ENCODE measurements around the gene SEPTIN10.
"Not testable (repeated sequence)": the region's sequence is repeated elsewhere in the genome, so short reads cannot be mapped to it uniquely, and the experiment has no call there.

Gene SEPTIN10

DNA sequence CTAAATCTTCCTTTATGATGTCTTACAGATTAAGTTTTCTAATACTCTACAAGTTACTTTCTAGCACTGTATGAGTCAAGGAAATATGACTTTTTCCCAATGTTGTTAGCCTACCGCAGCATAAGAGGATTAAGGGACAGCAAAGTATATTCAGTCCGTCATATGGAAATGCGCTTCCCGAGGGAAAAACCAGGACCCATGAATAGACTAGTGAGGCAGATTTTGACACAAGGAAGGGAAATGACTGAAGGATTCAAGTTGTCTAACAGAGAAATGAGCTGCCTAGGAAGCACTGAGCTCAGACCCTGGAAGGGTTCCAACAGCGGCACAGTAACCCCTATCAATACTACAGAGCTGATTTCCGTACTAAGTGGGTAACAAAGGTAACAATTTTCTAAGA lies 12.0 kb downstream of the SEPTIN10 start:
- no peak for DNase-seq (ENCODE audit: low read depth)

DNA sequence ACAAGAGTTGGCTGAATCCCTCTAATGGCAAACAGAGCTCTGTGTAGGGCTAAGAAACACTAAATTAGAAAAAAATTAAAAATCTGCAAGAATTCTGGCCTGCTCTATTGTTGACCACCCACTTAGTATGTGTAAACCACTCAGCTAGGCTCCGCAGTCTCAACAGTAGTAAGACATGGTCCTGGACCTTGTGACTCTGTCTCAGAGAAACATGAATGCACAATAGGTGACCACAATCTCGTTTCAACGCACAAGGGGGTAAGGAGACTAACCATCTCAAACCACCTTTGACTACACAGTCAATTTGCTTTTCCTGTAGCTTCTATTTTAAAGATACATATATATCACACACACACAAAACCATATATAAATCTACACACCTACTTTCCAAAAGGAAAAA lies 16.5 kb downstream of the SEPTIN10 start:
- DNase-seq (ENCODE audit: low read depth) = no peak

- DNase-seq (ENCODE audit: low read depth) = no peak
Observed at GRCh38 chr2:109595644-109596043, 18.1 kb downstream of the SEPTIN10 start.

GRCh38 chr2:109594246-109594885 lies 19.4 kb downstream of the SEPTIN10 start:
- DNase-seq (ENCODE audit: low read depth) = no peak

DNA sequence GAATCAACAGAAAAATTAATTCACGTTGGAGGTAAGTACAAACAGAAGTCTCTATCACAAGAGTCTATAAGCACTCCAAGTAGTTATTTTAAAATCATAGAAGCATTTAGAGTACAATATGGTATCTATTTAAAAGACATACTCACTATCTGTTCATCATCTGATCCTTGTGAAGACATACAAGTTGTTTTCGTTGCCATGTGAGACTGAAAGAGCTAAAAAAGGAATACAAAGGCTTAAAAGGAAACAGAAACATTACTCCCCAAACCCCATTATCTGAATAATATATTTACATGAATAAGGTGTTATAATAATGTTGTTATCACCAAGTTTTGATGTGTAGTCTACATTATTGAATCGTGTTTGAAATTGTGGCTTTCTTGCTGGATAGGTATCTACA lies 20.9 kb downstream of the SEPTIN10 start:
- no peak for DNase-seq (ENCODE audit: low read depth)

GRCh38 chr2:109591206-109591605 lies 22.6 kb downstream of the SEPTIN10 start:
- no peak for DNase-seq (ENCODE audit: low read depth)

GRCh38 chr2:109586687-109587086 lies 27.1 kb downstream of the SEPTIN10 start:
- no peak for DNase-seq (ENCODE audit: low read depth)

GRCh38 chr2:109582928-109583895 lies 30.6 kb downstream of the SEPTIN10 start:
- no peak for DNase-seq (ENCODE audit: low read depth)

DNA sequence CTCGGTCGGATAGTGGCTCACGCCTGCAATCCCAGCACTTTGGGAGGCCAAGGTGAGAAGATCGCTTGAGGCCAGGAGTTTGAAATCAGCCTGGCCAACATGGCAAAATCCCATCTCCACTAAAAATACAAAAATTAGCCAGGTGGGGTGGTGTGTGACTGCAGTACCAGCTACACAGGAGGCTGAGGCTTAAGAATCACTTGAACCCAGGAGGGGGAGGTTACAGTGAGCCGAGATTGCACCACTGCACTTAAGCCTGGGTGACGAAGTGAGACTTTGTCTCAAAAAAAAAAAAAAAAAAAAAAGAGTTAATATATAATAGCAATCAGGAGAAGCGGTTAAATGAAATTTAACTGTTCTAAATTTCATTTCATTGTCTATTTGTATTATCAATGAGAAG lies 36.1 kb downstream of the SEPTIN10 start:
- DNase-seq (ENCODE audit: low read depth) = not testable (repeated sequence)

DNA sequence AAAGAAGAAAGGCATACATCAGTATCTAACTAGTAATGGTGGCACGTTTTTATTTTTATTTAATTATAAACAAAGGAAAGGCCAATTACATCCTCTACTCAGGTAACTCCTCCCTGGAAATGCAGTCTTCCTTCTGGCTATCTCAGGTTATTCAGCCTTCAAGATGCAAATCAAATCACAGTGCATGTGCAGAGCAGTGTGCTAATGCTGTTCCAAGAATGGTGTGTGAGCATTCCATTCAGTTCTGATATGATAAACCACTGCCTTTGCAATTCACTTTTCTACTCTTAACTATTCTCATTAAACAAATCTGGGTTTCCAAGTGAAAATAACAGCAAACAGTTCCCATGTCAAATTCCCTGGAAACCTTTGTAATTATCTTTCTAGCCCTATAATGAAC lies 38.4 kb downstream of the SEPTIN10 start:
- no peak for DNase-seq (ENCODE audit: low read depth)

DNA sequence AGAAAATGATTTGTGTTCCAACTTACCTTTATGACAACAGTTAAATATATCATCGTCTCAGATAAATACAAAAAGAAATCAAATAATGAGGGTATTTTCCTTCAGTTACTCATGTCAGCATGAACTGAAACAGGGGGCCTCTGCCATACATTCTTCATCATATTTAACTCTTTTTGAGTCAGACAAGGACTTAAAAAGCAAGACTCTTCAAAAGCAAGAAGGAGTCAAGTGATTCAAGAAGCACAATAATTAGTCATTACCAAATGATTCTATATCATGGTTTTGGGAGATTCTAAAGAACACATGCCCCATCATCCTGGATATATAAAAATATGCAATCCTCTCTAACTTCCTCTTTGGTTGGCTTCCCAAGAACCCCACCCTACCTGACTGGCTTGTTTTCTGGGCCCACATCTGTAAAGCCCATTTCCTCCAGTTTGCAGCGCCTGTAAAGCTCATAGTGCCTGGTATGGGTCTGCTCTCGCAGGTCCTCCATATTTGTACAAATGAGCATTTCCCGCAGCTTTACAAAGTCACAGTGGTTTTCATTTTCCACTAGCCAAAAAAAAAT lies 49.7 kb downstream of the SEPTIN10 start:
- DNase-seq (ENCODE audit: low read depth) = no peak

DNA sequence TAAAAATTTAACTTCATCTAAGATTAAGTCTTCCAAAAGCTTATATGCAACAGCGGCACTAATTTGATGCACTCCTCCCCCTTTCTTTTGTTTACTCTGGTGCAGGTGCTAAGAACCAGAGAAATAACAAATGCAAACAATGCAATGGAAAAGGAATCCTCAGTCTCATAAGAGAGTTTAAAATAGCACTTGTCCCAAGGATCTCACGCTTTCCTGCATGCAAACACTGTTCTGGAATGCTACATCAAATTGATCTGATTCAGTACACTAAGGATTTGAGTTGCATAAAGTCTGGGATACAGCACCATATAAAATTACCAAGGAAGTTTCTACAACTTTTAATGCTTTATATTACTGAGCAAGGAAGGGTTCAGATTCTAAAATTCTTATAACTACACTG lies 50.5 kb downstream of the SEPTIN10 start:
- DNase-seq (ENCODE audit: low read depth) = no peak

DNA sequence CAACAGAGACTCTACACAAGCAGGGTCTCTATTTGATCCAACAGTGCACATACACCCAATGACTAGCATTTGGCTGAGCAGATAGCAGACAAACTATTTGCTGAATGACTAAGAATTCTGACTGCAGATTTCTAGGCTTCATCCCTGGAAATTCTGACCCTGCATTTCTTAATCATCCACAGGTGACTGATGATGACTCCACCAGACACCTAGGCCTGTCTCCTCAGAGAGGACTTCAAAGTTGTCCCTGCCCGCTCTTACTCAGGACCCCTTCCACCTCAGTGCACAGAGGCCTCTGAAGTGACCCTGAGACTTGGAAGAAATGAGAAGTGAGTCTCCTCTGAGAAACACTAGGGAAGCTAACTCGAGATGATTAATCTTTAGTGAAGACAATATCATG lies 51.3 kb downstream of the SEPTIN10 start:
- no peak for DNase-seq (ENCODE audit: low read depth)

GRCh38 chr2:109560265-109560664 lies 53.5 kb downstream of the SEPTIN10 start:
- no peak for DNase-seq (ENCODE audit: low read depth)

DNA sequence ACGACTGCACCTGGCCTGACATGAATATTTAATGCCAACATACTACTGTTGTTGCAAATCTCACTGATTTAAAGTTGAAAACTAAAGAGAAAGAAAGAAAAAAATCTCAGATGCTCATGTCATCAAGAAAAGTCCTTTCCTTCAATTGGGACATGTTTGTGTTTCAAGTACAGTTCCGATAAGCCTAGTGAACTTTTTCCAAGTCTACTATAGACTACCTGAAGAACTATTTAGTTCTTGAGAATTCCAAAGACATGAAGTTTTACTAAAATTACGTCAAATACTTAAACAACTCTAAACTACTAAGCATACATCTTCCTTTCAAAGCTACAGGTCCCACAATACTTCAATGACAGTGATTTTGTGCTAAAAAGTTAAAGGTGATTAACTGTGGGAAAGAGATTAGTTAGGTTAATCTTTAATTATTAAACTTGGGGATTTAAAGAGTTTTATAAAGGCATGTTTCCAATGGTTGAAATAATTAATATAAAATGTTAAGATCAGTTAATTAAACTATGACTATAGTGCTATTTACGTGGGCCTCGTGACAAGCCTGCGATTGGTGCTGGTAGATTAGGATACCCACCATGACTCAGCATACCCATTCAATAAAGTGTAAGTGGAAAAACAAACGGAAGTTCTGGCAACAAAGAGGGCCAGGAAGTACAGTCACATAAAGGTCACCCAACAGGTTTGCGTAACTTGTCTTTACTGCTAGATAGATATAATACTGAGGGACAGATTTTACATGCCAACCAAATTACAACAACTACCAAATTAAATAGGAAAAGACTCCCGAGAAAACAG lies 55.5 kb downstream of the SEPTIN10 start:
- DNase-seq (ENCODE audit: low read depth) = no peak

GRCh38 chr2:109557309-109557708 lies 56.5 kb downstream of the SEPTIN10 start:
- no peak for DNase-seq (ENCODE audit: low read depth)

DNA sequence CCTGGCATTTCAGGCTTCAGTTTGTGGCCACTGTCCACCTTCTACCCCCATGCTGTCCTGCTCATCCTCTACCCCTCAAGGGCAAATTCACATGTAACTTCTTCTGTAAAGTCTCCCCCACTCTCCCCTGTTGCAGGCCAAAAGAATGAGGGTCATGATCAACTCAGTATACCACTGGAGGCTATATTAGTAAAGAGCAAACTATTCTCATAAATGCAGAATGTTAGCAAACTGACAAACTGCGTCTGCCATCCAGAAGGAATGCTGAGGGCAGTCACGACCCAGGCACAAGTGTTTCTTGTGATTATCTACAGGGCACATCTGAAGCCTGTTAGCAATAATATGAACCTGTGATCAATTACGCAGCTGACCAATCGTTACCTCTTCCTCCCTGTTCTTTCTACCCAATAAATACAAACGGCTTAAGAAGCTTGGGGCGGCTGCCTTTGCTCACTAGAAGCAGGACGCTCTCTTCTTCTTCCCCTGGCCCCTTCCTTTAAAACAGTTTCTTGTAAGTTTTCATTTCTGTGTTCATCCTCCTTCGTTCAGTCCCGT lies 58.3 kb downstream of the SEPTIN10 start:
- DNase-seq (ENCODE audit: low read depth) = no peak

DNA sequence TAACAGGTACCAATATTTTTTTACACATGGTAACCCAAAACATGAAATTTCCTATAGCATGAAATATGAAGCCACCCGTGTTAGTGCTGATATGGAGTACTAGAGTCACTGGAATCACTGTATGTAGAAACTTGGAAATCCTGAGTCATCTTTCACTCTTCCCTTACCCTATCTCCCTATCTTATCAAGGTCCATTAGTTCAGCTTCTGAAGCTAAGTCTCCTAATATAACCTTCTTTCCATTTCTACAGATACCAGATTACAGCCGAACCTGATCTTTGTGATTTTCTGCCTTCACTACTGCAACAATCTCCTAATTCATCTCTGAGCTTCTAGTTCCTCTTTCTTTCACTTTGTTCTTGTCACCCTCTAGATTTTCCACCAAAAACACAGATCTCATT lies 59.0 kb downstream of the SEPTIN10 start:
- DNase-seq (ENCODE audit: low read depth) = no peak

DNA sequence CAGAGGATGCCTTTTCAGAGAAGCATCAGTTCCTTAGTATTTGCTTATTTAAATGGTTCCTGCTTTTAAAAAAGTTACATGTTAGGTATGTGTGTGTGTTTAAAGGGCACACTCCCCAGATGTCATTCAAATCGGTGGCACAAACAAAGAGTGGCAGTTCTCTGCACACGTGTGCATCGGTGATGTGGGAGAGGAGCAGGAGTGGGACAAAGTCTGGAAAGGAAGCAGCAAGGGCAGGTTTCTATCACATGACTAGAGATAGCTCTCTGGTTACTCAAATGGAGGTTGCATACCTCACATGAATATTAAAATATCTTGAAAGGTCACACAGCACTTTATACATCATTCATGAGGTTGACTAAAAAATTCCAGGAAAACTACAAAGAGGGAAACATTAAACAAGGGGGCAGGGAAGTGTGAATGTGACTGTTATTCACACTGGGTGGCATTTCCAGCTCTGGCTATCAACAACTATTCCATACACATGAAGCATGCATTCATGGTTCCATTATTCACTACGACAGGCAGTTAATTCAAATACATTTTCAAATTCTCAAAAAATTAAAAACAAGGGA lies 64.7 kb downstream of the SEPTIN10 start:
- no peak for DNase-seq (ENCODE audit: low read depth)

GRCh38 chr2:109547280-109547679 lies 66.5 kb downstream of the SEPTIN10 start:
- no peak for DNase-seq (ENCODE audit: low read depth)

Data from HS-27A (cell line).